ENCODE measurements around the gene DPP6. TPM values are rescaled to one million over a fixed set of nuclear protein-coding genes. Genes with fewer than 3 reads are reported as not detected.

DPP6 gene
- total RNA-seq, 1 experiment from 2014 or later = 1.3 TPM

GRCh38 chr7:154532771-154533170, 480.6 kb downstream of the DPP6 start:
- DNase-seq (ENCODE audit: low read depth) = no peak

GRCh38 chr7:154540596-154540995, 488.4 kb downstream of the DPP6 start:
- no peak for DNase-seq (ENCODE audit: low read depth)

- no peak for DNase-seq (ENCODE audit: low read depth)
Measured at GRCh38 chr7:154541606-154542005, 489.4 kb downstream of the DPP6 start.

GRCh38 chr7:154546946-154547587, 494.9 kb downstream of the DPP6 start:
- no peak for DNase-seq (ENCODE audit: low read depth)

- peak; percentile 13 for DNase-seq (ENCODE audit: low read depth)
Measured at GRCh38 chr7:154553711-154554265, 501.6 kb downstream of the DPP6 start.

GRCh38 chr7:154559454-154559853, 507.3 kb downstream of the DPP6 start:
- no peak for DNase-seq (ENCODE audit: low read depth)

- no peak for DNase-seq (ENCODE audit: low read depth)
Measured at GRCh38 chr7:154564676-154565075, 512.5 kb downstream of the DPP6 start.

GRCh38 chr7:154566877-154567276, 514.7 kb downstream of the DPP6 start:
- DNase-seq (ENCODE audit: low read depth) = no peak

- DNase-seq (ENCODE audit: low read depth) = peak; percentile 58
Measured at GRCh38 chr7:154568346-154568745, 516.1 kb downstream of the DPP6 start.

- DNase-seq (ENCODE audit: low read depth) = peak; percentile 59
Measured at GRCh38 chr7:154569916-154570315, 517.7 kb downstream of the DPP6 start.

GRCh38 chr7:154571772-154572171, 519.6 kb downstream of the DPP6 start:
- no peak for DNase-seq (ENCODE audit: low read depth)

- DNase-seq (ENCODE audit: low read depth) = no peak
Measured at GRCh38 chr7:154574235-154574634, 522.0 kb downstream of the DPP6 start.

GRCh38 chr7:154575497-154575896, 523.3 kb downstream of the DPP6 start:
- no peak for DNase-seq (ENCODE audit: low read depth)

GRCh38 chr7:154576604-154577003, 524.4 kb downstream of the DPP6 start:
- DNase-seq (ENCODE audit: low read depth) = no peak

- DNase-seq (ENCODE audit: low read depth) = no peak
Measured at GRCh38 chr7:154577141-154577873, 525.1 kb downstream of the DPP6 start.

- peak; percentile 38 for DNase-seq (ENCODE audit: low read depth)
Measured at GRCh38 chr7:154578336-154578735, 526.1 kb downstream of the DPP6 start.

- DNase-seq (ENCODE audit: low read depth) = no peak
Measured at GRCh38 chr7:154579711-154580110, 527.5 kb downstream of the DPP6 start.

GRCh38 chr7:154581251-154581890, 529.2 kb downstream of the DPP6 start:
- DNase-seq (ENCODE audit: low read depth) = no peak

- DNase-seq (ENCODE audit: low read depth) = no peak
Measured at GRCh38 chr7:154583454-154583853, 531.3 kb downstream of the DPP6 start.

GRCh38 chr7:154584352-154585252, 532.4 kb downstream of the DPP6 start:
- DNase-seq (ENCODE audit: low read depth) = peak; percentile 34

GRCh38 chr7:154587792-154588191, 535.6 kb downstream of the DPP6 start:
- no peak for DNase-seq (ENCODE audit: low read depth)

GRCh38 chr7:154591544-154591943, 539.3 kb downstream of the DPP6 start:
- peak; percentile 85 for DNase-seq (ENCODE audit: low read depth)
